ENCODE data around the gene ETV6.

DNA sequence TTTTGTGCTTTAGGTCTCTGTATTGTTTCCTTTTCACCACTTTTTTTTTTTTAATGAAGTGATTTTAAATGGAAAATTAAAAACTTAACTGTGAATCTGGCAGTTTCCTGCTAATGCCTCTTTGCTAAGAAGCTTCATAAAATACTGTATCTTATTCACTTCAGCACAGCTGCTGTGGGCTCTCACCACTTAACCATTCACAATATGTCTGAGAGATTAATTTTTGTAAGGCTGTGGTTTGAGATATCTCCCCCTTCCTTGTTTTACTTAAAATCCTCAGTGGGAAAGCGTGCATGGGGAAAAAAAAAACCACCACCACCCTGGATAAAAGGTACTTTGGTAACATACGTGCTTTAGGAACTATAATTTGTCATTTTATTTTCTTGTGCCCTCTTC is 115.9 kb downstream of the ETV6 start:
- no peak for TF ChIP-seq POLR2A (IDR thresholded peaks at IDR 0.05)
- TF ChIP-seq, protein P1, sequence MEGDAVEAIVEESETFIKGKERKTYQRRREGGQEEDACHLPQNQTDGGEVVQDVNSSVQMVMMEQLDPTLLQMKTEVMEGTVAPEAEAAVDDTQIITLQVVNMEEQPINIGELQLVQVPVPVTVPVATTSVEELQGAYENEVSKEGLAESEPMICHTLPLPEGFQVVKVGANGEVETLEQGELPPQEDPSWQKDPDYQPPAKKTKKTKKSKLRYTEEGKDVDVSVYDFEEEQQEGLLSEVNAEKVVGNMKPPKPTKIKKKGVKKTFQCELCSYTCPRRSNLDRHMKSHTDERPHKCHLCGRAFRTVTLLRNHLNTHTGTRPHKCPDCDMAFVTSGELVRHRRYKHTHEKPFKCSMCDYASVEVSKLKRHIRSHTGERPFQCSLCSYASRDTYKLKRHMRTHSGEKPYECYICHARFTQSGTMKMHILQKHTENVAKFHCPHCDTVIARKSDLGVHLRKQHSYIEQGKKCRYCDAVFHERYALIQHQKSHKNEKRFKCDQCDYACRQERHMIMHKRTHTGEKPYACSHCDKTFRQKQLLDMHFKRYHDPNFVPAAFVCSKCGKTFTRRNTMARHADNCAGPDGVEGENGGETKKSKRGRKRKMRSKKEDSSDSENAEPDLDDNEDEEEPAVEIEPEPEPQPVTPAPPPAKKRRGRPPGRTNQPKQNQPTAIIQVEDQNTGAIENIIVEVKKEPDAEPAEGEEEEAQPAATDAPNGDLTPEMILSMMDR (IDR thresholded peaks at IDR 0.05): no peak
